Cardiac muscle cell (in vitro differentiated cells and primary cell): Measurements from ENCODE around the gene PLB1. TPM values are rescaled to one million over a fixed set of nuclear protein-coding genes. Genes with fewer than 3 reads are reported as not detected.

Experiments
- DNase-seq, 2 donors: peaks; one replicate each; pipeline versions ENCODE4 v3.0.0 to v3.0.0-alpha.2; 2010 to 2017; ENCODE audit warnings: low read depth in 1 of 2, low spot score in 1 of 2
- H3K27ac ChIP-seq: fragments of 200-600 bp; sonication (generic); 2 replicates; pipeline ENCODE4 v1.5.1; 2016
- H3K27me3 ChIP-seq: fragments of 200-600 bp; sonication (generic); 2 replicates; pipeline ENCODE4 v1.6.0; 2016; ENCODE audit warnings: control low read depth
- H3K36me3 ChIP-seq: fragments of 200-600 bp; sonication (generic); 2 replicates; pipeline ENCODE4 v1.5.1; 2016; ENCODE audit warnings: control low read depth
- H3K4me1 ChIP-seq: fragments of 200-600 bp; sonication (generic); 2 replicates; pipeline ENCODE4 v1.8.1; 2017; ENCODE audit warnings: low read depth, mild to moderate bottlenecking, mixed run types
- H3K4me3 ChIP-seq: fragments of 200-600 bp; sonication (generic); 2 replicates; pipeline ENCODE4 v1.5.1; 2016; ENCODE audit warnings: mild to moderate bottlenecking
- H3K9me3 ChIP-seq: fragments of 200-600 bp; sonication (generic); 2 replicates; pipeline ENCODE4 v1.5.1; 2017; ENCODE audit warnings: low read depth, mild to moderate bottlenecking, control low read depth
- CTCF ChIP-seq: IDR thresholded peaks from 2 replicates; pipeline ENCODE4 v1.5.1; 2012; ENCODE audit warnings: low read depth, mild to moderate bottlenecking, low read length
- polyA plus RNA-seq: library from polyadenylated mRNA; unstranded; fragments of >200 nt; fragmentation: Nextera tagmentation; extraction: Ambion mirVana; gene quantifications from 2 replicates; pipeline ENCODE4 v1.2.1, GENCODE V29; 2016
- total RNA-seq: library from RNA; depleted of rRNA; stranded (reverse); fragments of >200 nt; gene quantifications from 2 replicates; pipeline ENCODE4 v1.2.3, GENCODE V29; 2016

Gene PLB1
- total and polyA plus RNA-seq, 2 experiments from 2014 or later = 1.1 to 1.2 TPM

- Histone ChIP-seq H3K4me3 (no peak overlapping the region), H3K27me3 (no peaks in the 10 kb centered on the region), H3K27ac (no peak overlapping the region), H3K36me3 (no peaks in the 10 kb centered on the region), H3K4me1 (peaks cover 7% of the 10 kb centered on the region), H3K9me3 (no peaks in the 10 kb centered on the region)
- TF ChIP-seq CTCF = no peak
- DNase-seq = no peak
These were observed 148.9 kb downstream of the PLB1 start for GRCh38 chr2:28644760-28645159.

- Histone ChIP-seq H3K4me3 (no peak overlapping the region), H3K36me3 (no peaks in the 10 kb centered on the region), H3K4me1 (peaks cover 7% of the 10 kb centered on the region), H3K9me3 (no peaks in the 10 kb centered on the region), H3K27me3 (no peaks in the 10 kb centered on the region), H3K27ac (no peak overlapping the region)
- no peak for TF ChIP-seq CTCF
- no peak for DNase-seq
These were observed 149.7 kb downstream of the PLB1 start for GRCh38 chr2:28645553-28645952.

GRCh38 chr2:28647682-28648081, 151.8 kb downstream of the PLB1 start:
- no peak for DNase-seq
- Histone ChIP-seq H3K9me3 (no peaks in the 10 kb centered on the region), H3K36me3 (no peaks in the 10 kb centered on the region), H3K4me3 (no peak overlapping the region), H3K27ac (no peak overlapping the region), H3K27me3 (no peaks in the 10 kb centered on the region), H3K4me1 (peaks cover 7% of the 10 kb centered on the region)
- no peak for TF ChIP-seq CTCF

GRCh38 chr2:28648147-28648546, 152.3 kb downstream of the PLB1 start:
- no peak for TF ChIP-seq CTCF
- no peak for DNase-seq
- Histone ChIP-seq H3K9me3 (no peaks in the 10 kb centered on the region), H3K4me1 (peaks cover 7% of the 10 kb centered on the region), H3K27ac (no peak overlapping the region), H3K36me3 (no peaks in the 10 kb centered on the region), H3K27me3 (no peaks in the 10 kb centered on the region), H3K4me3 (no peak overlapping the region)

- no peaks in the 10 kb centered on the region for H3K9me3 ChIP-seq
- no peak for TF ChIP-seq CTCF
- no peaks in the 10 kb centered on the region for H3K27me3 ChIP-seq
- no peaks in the 10 kb centered on the region for H3K36me3 ChIP-seq
- no peak for DNase-seq
- H3K27ac ChIP-seq = no peak overlapping the region
- no peak overlapping the region for H3K4me3 ChIP-seq
- peaks cover 5% of the 10 kb centered on the region for H3K4me1 ChIP-seq
These were observed 153.0 kb downstream of the PLB1 start for GRCh38 chr2:28648671-28649395.
